HG03571 (cell line): ENCODE data around the gene PUS7L.

Experiments
- ATAC-seq: cut with Tn5 transposase; IDR thresholded peaks from one replicate; pipeline ENCODE4 v1.9.1; 2021; ENCODE audit not compliant: unreplicated experiment

Gene PUS7L

GRCh38 chr12:43669373-43669772, 89.2 kb downstream of the PUS7L start:
- no peak for ATAC-seq
